Measurements from ENCODE around the gene TMEM200B. TPM values are rescaled to one million over a fixed set of nuclear protein-coding genes. Genes with fewer than 3 reads are reported as not detected.

Gene TMEM200B
- 0.57 TPM for total RNA-seq
- polyA plus RNA-seq, result 2.5 TPM
- long read RNA-seq, donor 1, result 0 reads
- long read RNA-seq, donor 2, partial matches to known transcripts, result 0 of 1 reads
- long read RNA-seq, donor 2, other reads (novel, unspliced or antisense), result 0 of 1 reads
- long read RNA-seq, donor 3, partial matches to known transcripts, result 117 of 117 reads
- long read RNA-seq, donor 3, other reads (novel, unspliced or antisense), result 0 of 117 reads
- long read RNA-seq, donor 4, result 0 reads
- long read RNA-seq, donor 5, transcript TMEM200B-202 (2 exons, 2,501 nt), result major isoform, 6 of 6 reads
- long read RNA-seq, donor 5, partial matches to known transcripts, result 0 of 6 reads
- long read RNA-seq, donor 5, other reads (novel, unspliced or antisense), result 0 of 6 reads
- long read RNA-seq, donor 6, partial matches to known transcripts, result 0 of 2 reads
- long read RNA-seq, donor 6, other reads (novel, unspliced or antisense), result 0 of 2 reads
- long read RNA-seq, donor 7, result 0 reads
- long read RNA-seq, donor 8, result 0 reads
- long read RNA-seq, donor 9, result 0 reads
- long read RNA-seq, donor 10, result 0 reads

- Histone ChIP-seq H3K27ac (ENCODE audit: low read depth in 1 of 2, low read length in 1 of 2) (peak within 1 kb of the TSS; percentile 33 to 70), H3K4me3 (ENCODE audit: low read length in 2 of 2) (peak within 1 kb of the TSS; percentile 24 to 49), H3K4me1 (ENCODE audit: control insufficient read depth in 2 of 2, insufficient read depth in 2 of 2, low read length in 2 of 2) (peaks cover 8 to 15% of the 10 kb centered on the region in 2 donors), H3K9me3 (ENCODE audit: control insufficient read depth in 2 of 2, insufficient read depth in 1 of 2, low read length in 1 of 2) (peaks cover 3 to 9% of the 10 kb centered on the region in 2 donors), H3K36me3 (ENCODE audit: control insufficient read depth in 2 of 2, insufficient read depth in 2 of 2, low read length in 1 of 2) (peaks cover 2% of the 10 kb centered on the region in 2 donors), H3K27me3 (ENCODE audit: control insufficient read depth in 2 of 2, insufficient read depth in 1 of 2, low read length in 1 of 2) (peaks cover 58 to 85% of the 10 kb centered on the region in 2 donors)
- 2% methylated on average over 46 of the region's 46 CpGs for WGBS
- no peak for DNase-seq (ENCODE audit: low read depth in 6 of 9, low spot score in 9 of 9)
Measured at GRCh38 chr1:29123887-29124365, at the start of gene TMEM200B. TMEM200B (minus strand) TSS chr1:29123903; CDS start chr1:29121828, 2,075 bp downstream.

- WGBS, result 97% methylated on average over 8 of the region's 8 CpGs
- no peak overlapping the region for H3K27ac ChIP-seq (ENCODE audit: low read depth in 1 of 2, low read length in 1 of 2)
- no peak for DNase-seq (ENCODE audit: low read depth in 6 of 9, low spot score in 9 of 9)
- H3K4me1 ChIP-seq (ENCODE audit: control insufficient read depth in 2 of 2, insufficient read depth in 2 of 2, low read length in 2 of 2), result peaks cover 0 to 2% of the 10 kb centered on the region in 2 donors
- H3K9me3 ChIP-seq (ENCODE audit: control insufficient read depth in 2 of 2, insufficient read depth in 1 of 2, low read length in 1 of 2), result no peaks in the 10 kb centered on the region
- no peak overlapping the region for H3K4me3 ChIP-seq (ENCODE audit: low read length in 2 of 2)
- no peaks in the 10 kb centered on the region for H3K27me3 ChIP-seq (ENCODE audit: control insufficient read depth in 2 of 2, insufficient read depth in 1 of 2, low read length in 1 of 2)
- peaks cover 7 to 42% of the 10 kb centered on the region in 2 donors for H3K36me3 ChIP-seq (ENCODE audit: control insufficient read depth in 2 of 2, insufficient read depth in 2 of 2, low read length in 1 of 2)
Measured at GRCh38 chr1:29172415-29172939, 48.8 kb upstream of the TMEM200B start.

GRCh38 chr1:29171521-29171920 lies 47.8 kb upstream of the TMEM200B start:
- no peak overlapping the region for H3K27ac ChIP-seq (ENCODE audit: low read depth in 1 of 2, low read length in 1 of 2)
- peaks cover 7 to 48% of the 10 kb centered on the region in 2 donors for H3K36me3 ChIP-seq (ENCODE audit: control insufficient read depth in 2 of 2, insufficient read depth in 2 of 2, low read length in 1 of 2)
- H3K9me3 ChIP-seq (ENCODE audit: control insufficient read depth in 2 of 2, insufficient read depth in 1 of 2, low read length in 1 of 2), result no peaks in the 10 kb centered on the region
- no peak for DNase-seq (ENCODE audit: low read depth in 6 of 9, low spot score in 9 of 9)
- H3K4me3 ChIP-seq (ENCODE audit: low read length in 2 of 2), result no peak overlapping the region
- H3K4me1 ChIP-seq (ENCODE audit: control insufficient read depth in 2 of 2, insufficient read depth in 2 of 2, low read length in 2 of 2), result peaks cover 4% of the 10 kb centered on the region in 2 donors
- 95% methylated on average over 5 of the region's 5 CpGs for WGBS
- no peaks in the 10 kb centered on the region for H3K27me3 ChIP-seq (ENCODE audit: control insufficient read depth in 2 of 2, insufficient read depth in 1 of 2, low read length in 1 of 2)

- Histone ChIP-seq H3K27me3 (ENCODE audit: control insufficient read depth in 2 of 2, insufficient read depth in 1 of 2, low read length in 1 of 2) (no peaks in the 10 kb centered on the region), H3K27ac (ENCODE audit: low read depth in 1 of 2, low read length in 1 of 2) (no peak overlapping the region), H3K36me3 (ENCODE audit: control insufficient read depth in 2 of 2, insufficient read depth in 2 of 2, low read length in 1 of 2) (peaks cover 11 to 52% of the 10 kb centered on the region in 2 donors), H3K4me1 (ENCODE audit: control insufficient read depth in 2 of 2, insufficient read depth in 2 of 2, low read length in 2 of 2) (peaks cover 4 to 6% of the 10 kb centered on the region in 2 donors), H3K4me3 (ENCODE audit: low read length in 2 of 2) (no peak overlapping the region), H3K9me3 (ENCODE audit: control insufficient read depth in 2 of 2, insufficient read depth in 1 of 2, low read length in 1 of 2) (no peaks in the 10 kb centered on the region)
- 70% methylated on average over 3 of the region's 3 CpGs for WGBS
- DNase-seq (ENCODE audit: low read depth in 6 of 9, low spot score in 9 of 9), result no peak
Measured at GRCh38 chr1:29171089-29171488, 47.4 kb upstream of the TMEM200B start.

- 88% methylated on average over 3 of the region's 3 CpGs for WGBS
- Histone ChIP-seq H3K4me1 (ENCODE audit: control insufficient read depth in 2 of 2, insufficient read depth in 2 of 2, low read length in 2 of 2) (peaks cover 4 to 6% of the 10 kb centered on the region in 2 donors), H3K36me3 (ENCODE audit: control insufficient read depth in 2 of 2, insufficient read depth in 2 of 2, low read length in 1 of 2) (peaks cover 16 to 62% of the 10 kb centered on the region in 2 donors), H3K4me3 (ENCODE audit: low read length in 2 of 2) (no peak overlapping the region), H3K9me3 (ENCODE audit: control insufficient read depth in 2 of 2, insufficient read depth in 1 of 2, low read length in 1 of 2) (no peaks in the 10 kb centered on the region), H3K27ac (ENCODE audit: low read depth in 1 of 2, low read length in 1 of 2) (no peak overlapping the region), H3K27me3 (ENCODE audit: control insufficient read depth in 2 of 2, insufficient read depth in 1 of 2, low read length in 1 of 2) (no peaks in the 10 kb centered on the region)
- no peak for DNase-seq (ENCODE audit: low read depth in 6 of 9, low spot score in 9 of 9)
Measured at GRCh38 chr1:29169976-29170375, 46.3 kb upstream of the TMEM200B start.

GRCh38 chr1:29167904-29168303 lies 44.2 kb upstream of the TMEM200B start:
- no peak overlapping the region for H3K27ac ChIP-seq (ENCODE audit: low read depth in 1 of 2, low read length in 1 of 2)
- peaks cover 17 to 75% of the 10 kb centered on the region in 2 donors for H3K36me3 ChIP-seq (ENCODE audit: control insufficient read depth in 2 of 2, insufficient read depth in 2 of 2, low read length in 1 of 2)
- no peaks in the 10 kb centered on the region for H3K9me3 ChIP-seq (ENCODE audit: control insufficient read depth in 2 of 2, insufficient read depth in 1 of 2, low read length in 1 of 2)
- no peaks in the 10 kb centered on the region for H3K27me3 ChIP-seq (ENCODE audit: control insufficient read depth in 2 of 2, insufficient read depth in 1 of 2, low read length in 1 of 2)
- H3K4me3 ChIP-seq (ENCODE audit: low read length in 2 of 2), result no peak overlapping the region
- no peak for DNase-seq (ENCODE audit: low read depth in 6 of 9, low spot score in 9 of 9)
- 98% methylated on average over 9 of the region's 9 CpGs for WGBS
- H3K4me1 ChIP-seq (ENCODE audit: control insufficient read depth in 2 of 2, insufficient read depth in 2 of 2, low read length in 2 of 2), result peaks cover 4 to 6% of the 10 kb centered on the region in 2 donors

GRCh38 chr1:29166291-29166878 lies 42.7 kb upstream of the TMEM200B start:
- peak overlapping the region in 1 of 2 donors; percentile 11 for H3K27ac ChIP-seq (ENCODE audit: low read depth in 1 of 2, low read length in 1 of 2)
- no peak overlapping the region for H3K4me3 ChIP-seq (ENCODE audit: low read length in 2 of 2)
- peak in 2 of 9 donors; percentile 8 to 40 for DNase-seq (ENCODE audit: low read depth in 6 of 9, low spot score in 9 of 9)
- H3K36me3 ChIP-seq (ENCODE audit: control insufficient read depth in 2 of 2, insufficient read depth in 2 of 2, low read length in 1 of 2), result peaks cover 19 to 75% of the 10 kb centered on the region in 2 donors
- WGBS, result 80% methylated on average over 9 of the region's 9 CpGs
- H3K27me3 ChIP-seq (ENCODE audit: control insufficient read depth in 2 of 2, insufficient read depth in 1 of 2, low read length in 1 of 2), result no peaks in the 10 kb centered on the region
- H3K4me1 ChIP-seq (ENCODE audit: control insufficient read depth in 2 of 2, insufficient read depth in 2 of 2, low read length in 2 of 2), result peaks cover 2 to 6% of the 10 kb centered on the region in 2 donors
- no peaks in the 10 kb centered on the region for H3K9me3 ChIP-seq (ENCODE audit: control insufficient read depth in 2 of 2, insufficient read depth in 1 of 2, low read length in 1 of 2)

- Histone ChIP-seq H3K27me3 (ENCODE audit: control insufficient read depth in 2 of 2, insufficient read depth in 1 of 2, low read length in 1 of 2) (no peaks in the 10 kb centered on the region), H3K36me3 (ENCODE audit: control insufficient read depth in 2 of 2, insufficient read depth in 2 of 2, low read length in 1 of 2) (peaks cover 27 to 82% of the 10 kb centered on the region in 2 donors), H3K4me1 (ENCODE audit: control insufficient read depth in 2 of 2, insufficient read depth in 2 of 2, low read length in 2 of 2) (peaks cover 2 to 6% of the 10 kb centered on the region in 2 donors), H3K27ac (ENCODE audit: low read depth in 1 of 2, low read length in 1 of 2) (no peak overlapping the region), H3K9me3 (ENCODE audit: control insufficient read depth in 2 of 2, insufficient read depth in 1 of 2, low read length in 1 of 2) (no peaks in the 10 kb centered on the region), H3K4me3 (ENCODE audit: low read length in 2 of 2) (no peak overlapping the region)
- 99% methylated on average over 4 of the region's 4 CpGs for WGBS
- no peak for DNase-seq (ENCODE audit: low read depth in 6 of 9, low spot score in 9 of 9)
Measured at GRCh38 chr1:29164588-29164987, 40.9 kb upstream of the TMEM200B start.

Measured in thymus (tissue), 14 donors.